Natural killer cell (primary cell): ENCODE results near the gene RBKS. TPM values are rescaled to one million over a fixed set of nuclear protein-coding genes. Genes with fewer than 3 reads are reported as not detected.

ENCODE experiments used
- ATAC-seq, 3 donors: fragments of 150-1000 bp in 2 of 3; fragments of 200-7000 bp in 1 of 3; cut with Tn5 transposase; 1 replicate in 1 of 3; 2 replicates in 2 of 3; pipeline ENCODE4 v1.10.0; 2021; ENCODE audit warnings: mild to moderate bottlenecking in 2 of 3, moderate library complexity in 2 of 3
- DNase-seq, 2 donors: peaks; one replicate each; pipeline versions ENCODE4 v3.0.0 to v3.0.0-alpha.2; 2013 to 2021; ENCODE audit warnings: mixed read lengths in 1 of 2
- H3K27ac ChIP-seq: one replicate; pipeline ENCODE4 v1.5.1; 2013; ENCODE audit warnings: mild to moderate bottlenecking, low read length
- H3K27me3 ChIP-seq: one replicate; pipeline ENCODE4 v1.6.1; 2013; ENCODE audit warnings: low read length; ENCODE audit not compliant: control insufficient read depth, insufficient read depth
- H3K36me3 ChIP-seq: one replicate; pipeline ENCODE4 v1.6.1; 2013; ENCODE audit warnings: low read length; ENCODE audit not compliant: control insufficient read depth, insufficient read depth
- H3K4me1 ChIP-seq: one replicate; pipeline ENCODE4 v1.6.1; 2013; ENCODE audit warnings: low read length; ENCODE audit not compliant: control insufficient read depth, insufficient read depth
- H3K4me3 ChIP-seq: one replicate; pipeline ENCODE4 v1.5.1; 2013; ENCODE audit warnings: low read length
- H3K9me3 ChIP-seq: one replicate; pipeline ENCODE4 v1.6.1; 2013; ENCODE audit warnings: low read length; ENCODE audit not compliant: control insufficient read depth, insufficient read depth
- H3K27ac Mint-ChIP-seq, 2 donors: one replicate each; pipeline ENCODE4 v1.8.0; 2022; ENCODE audit warnings: mild to moderate bottlenecking in 2 of 2, mixed read lengths in 2 of 2, moderate library complexity in 1 of 2
- H3K27me3 Mint-ChIP-seq, 2 donors: one replicate each; pipeline ENCODE4 v1.8.0; 2022; ENCODE audit warnings: low read depth in 2 of 2, mixed read lengths in 2 of 2
- H3K36me3 Mint-ChIP-seq: one replicate; pipeline ENCODE4 v1.8.0; 2022; ENCODE audit warnings: mixed read lengths
- H3K4me1 Mint-ChIP-seq, 2 donors: one replicate each; pipeline ENCODE4 v1.8.0; 2022; ENCODE audit warnings: mixed read lengths in 2 of 2
- H3K4me3 Mint-ChIP-seq: one replicate; pipeline ENCODE4 v1.8.0; 2022; ENCODE audit warnings: mild to moderate bottlenecking, moderate library complexity, mixed read lengths
- H3K9me3 Mint-ChIP-seq, 2 donors: one replicate each; pipeline ENCODE4 v1.8.0; 2022; ENCODE audit warnings: mixed read lengths in 2 of 2
- WGBS: methylation state at CpG from one replicate; pipeline ENCODE4 v1.1.7; 2013; ENCODE audit warnings: missing lambda C conversion rate; ENCODE audit not compliant: insufficient coverage; 5-methylcytosine and 5-hydroxymethylcytosine counted together
- intact Hi-C: fragments of 100-400 bp; cut with micrococcal nuclease; formaldehyde crosslinking; loops from one replicate; pipeline ENCODE4 v1.14.2; 2022
- total RNA-seq, 4 donors: library from RNA; stranded (reverse); fragments of 120-200 nt in 1 of 4; gene quantifications; one replicate each; pipeline versions ENCODE4 v1.2.3 to v1.2.4, GENCODE V29; 2013 to 2022
- TF ChIP-seq, protein P1 (sequence below): fragments of 200-600 bp; IDR thresholded peaks from one replicate; pipeline ENCODE4 v1.8.0; 2022; ENCODE audit warnings: antibody characterized with exemption

RBKS gene
- total RNA-seq, 3 donors from 2014 or later (not counting 1 experiment from before 2014, with no cell fraction given): 11.5 to 20.9 (median 12.8) TPM

DNA sequence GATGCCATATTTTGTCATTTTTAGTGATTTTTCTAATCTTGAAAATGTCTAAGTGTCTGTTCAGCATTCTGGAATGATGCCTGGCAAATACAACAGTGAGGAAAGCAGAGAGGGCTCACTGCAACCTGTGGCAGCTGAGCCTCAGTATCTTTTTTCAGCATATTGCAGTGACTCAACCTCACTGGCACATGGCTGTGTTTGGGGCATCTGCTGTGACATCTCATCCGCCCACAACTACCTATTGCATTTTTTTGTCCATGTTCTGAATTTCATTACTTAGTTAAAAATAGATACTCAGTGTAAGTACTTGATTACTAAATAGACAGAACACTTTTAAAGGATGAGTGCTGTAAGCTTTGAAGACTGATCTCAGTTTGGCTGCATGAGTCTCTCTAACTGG is 11.0 kb upstream of the RBKS start:
- Mint-ChIP-seq H3K27me3 (no peaks in the 10 kb centered on the region), H3K4me1 (peaks cover 24 to 27% of the 10 kb centered on the region in 2 donors), H3K4me3 (no peak overlapping the region), H3K36me3 (no peaks in the 10 kb centered on the region), H3K27ac (no peak overlapping the region), H3K9me3 (no peaks in the 10 kb centered on the region)
- WGBS: no CpG with 5 or more reads among the region's 1 CpG
- no peaks in the 10 kb centered on the region for H3K27me3 ChIP-seq
- DNase-seq (no peak), ATAC-seq (no peak)
- no peaks in the 10 kb centered on the region for H3K9me3 ChIP-seq
- H3K4me3 ChIP-seq: no peak overlapping the region
- no peaks in the 10 kb centered on the region for H3K4me1 ChIP-seq
- intact Hi-C loops: no loop called here
- no peak overlapping the region for H3K27ac ChIP-seq
- peaks cover 23% of the 10 kb centered on the region for H3K36me3 ChIP-seq
- TF ChIP-seq, protein P1, sequence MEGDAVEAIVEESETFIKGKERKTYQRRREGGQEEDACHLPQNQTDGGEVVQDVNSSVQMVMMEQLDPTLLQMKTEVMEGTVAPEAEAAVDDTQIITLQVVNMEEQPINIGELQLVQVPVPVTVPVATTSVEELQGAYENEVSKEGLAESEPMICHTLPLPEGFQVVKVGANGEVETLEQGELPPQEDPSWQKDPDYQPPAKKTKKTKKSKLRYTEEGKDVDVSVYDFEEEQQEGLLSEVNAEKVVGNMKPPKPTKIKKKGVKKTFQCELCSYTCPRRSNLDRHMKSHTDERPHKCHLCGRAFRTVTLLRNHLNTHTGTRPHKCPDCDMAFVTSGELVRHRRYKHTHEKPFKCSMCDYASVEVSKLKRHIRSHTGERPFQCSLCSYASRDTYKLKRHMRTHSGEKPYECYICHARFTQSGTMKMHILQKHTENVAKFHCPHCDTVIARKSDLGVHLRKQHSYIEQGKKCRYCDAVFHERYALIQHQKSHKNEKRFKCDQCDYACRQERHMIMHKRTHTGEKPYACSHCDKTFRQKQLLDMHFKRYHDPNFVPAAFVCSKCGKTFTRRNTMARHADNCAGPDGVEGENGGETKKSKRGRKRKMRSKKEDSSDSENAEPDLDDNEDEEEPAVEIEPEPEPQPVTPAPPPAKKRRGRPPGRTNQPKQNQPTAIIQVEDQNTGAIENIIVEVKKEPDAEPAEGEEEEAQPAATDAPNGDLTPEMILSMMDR: no peak

DNA sequence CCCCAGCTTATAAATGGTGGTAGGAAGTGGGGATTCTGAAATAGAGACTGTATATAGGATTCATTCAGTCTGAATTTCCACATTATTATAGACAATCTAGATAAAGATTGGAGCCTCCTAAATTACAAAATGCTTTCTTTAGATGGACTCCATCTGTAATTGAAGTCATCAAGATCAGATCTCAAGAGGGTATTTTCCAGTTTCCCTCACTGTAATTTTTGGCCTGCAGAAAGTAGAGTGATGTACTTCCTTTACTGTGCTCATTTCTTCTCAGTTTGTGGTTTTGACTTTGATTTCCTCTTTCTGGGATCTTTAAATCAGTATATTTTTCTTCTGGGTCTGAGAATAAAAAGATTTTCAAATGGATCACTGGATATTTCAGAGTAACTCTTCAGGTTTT is 7.5 kb upstream of the RBKS start:
- H3K4me1 Mint-ChIP-seq: peaks cover 19 to 21% of the 10 kb centered on the region in 2 donors
- peak overlapping the region; percentile 35 for H3K27ac ChIP-seq
- ATAC-seq (no peak), DNase-seq (peak in 1 of 2 donors; percentile 47)
- no peak overlapping the region for H3K4me3 ChIP-seq
- H3K9me3 ChIP-seq: no peaks in the 10 kb centered on the region
- no peaks in the 10 kb centered on the region for H3K9me3 Mint-ChIP-seq
- intact Hi-C loops: no loop called here
- H3K36me3 ChIP-seq: peaks cover 26% of the 10 kb centered on the region
- H3K27ac Mint-ChIP-seq: peak overlapping the region; percentile 2 to 72
- H3K27me3 Mint-ChIP-seq: no peaks in the 10 kb centered on the region
- TF ChIP-seq, protein P1: no peak
- H3K36me3 Mint-ChIP-seq: no peaks in the 10 kb centered on the region
- no peaks in the 10 kb centered on the region for H3K27me3 ChIP-seq
- H3K4me1 ChIP-seq: no peaks in the 10 kb centered on the region
- no peak overlapping the region for H3K4me3 Mint-ChIP-seq

DNA sequence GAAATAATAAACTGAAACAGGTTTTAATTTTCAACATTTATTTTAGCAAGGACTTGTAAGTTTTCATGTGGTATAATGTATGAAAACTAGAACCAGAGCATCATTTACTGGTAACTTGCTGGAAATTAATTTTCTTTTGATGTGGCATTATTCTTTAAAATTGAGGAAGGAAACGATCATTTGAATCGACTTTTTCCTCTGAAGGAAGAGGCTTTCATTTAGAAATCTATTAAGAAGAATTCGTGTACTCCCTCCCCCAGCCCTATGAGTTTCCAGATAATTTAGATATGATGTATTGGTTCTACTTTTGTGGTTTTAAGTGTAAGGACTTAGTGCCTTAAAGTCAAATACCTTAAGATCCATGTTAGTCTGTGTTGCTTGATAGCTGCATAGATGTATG is 2.8 kb upstream of the RBKS start:
- Histone ChIP-seq H3K4me1 (peaks cover 17% of the 10 kb centered on the region), H3K4me3 (no peak overlapping the region), H3K36me3 (peaks cover 16% of the 10 kb centered on the region), H3K27ac (no peak overlapping the region), H3K9me3 (no peaks in the 10 kb centered on the region), H3K27me3 (no peaks in the 10 kb centered on the region)
- no peak for ATAC-seq
- TF ChIP-seq, protein P1: no peak
- Mint-ChIP-seq H3K36me3 (peaks cover 6% of the 10 kb centered on the region), H3K27me3 (peaks cover 0 to 4% of the 10 kb centered on the region in 2 donors), H3K27ac (peak overlapping the region; percentile 100), H3K4me3 (no peak overlapping the region), H3K9me3 (no peaks in the 10 kb centered on the region), H3K4me1 (peaks cover 44 to 47% of the 10 kb centered on the region in 2 donors)
- no CpG with 5 or more reads among the region's 3 CpGs for WGBS
- intact Hi-C loops: loop anchor here (5.0 kb wide), 1 partner anchor 514 kb away; no protein-coding TSS in a partner anchor
- peak in 1 of 2 donors; percentile 38 for DNase-seq

DNA sequence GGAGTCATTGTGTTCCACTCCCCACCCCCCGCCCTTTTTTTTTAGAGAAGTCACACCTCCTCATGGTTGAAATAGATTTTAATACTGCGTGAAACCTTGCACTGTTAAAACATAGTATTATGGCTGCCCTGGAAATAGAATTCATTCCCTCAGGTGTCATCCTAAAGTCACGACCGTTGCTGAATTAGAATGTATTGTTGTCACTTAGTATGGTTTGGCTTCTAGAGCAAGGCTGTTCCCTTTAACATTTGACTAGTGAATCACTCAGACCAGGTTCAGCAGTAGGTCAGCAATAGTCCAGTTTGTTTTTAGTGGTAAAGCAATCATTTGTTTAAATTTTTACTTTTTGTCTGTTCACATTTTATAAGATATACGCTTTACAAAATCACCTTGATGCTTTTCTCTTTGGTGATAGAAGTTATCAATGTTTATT is 1.5 kb upstream of the RBKS start:
- 85% methylated on average over 3 of the region's 5 CpGs for WGBS
- no peaks in the 10 kb centered on the region for H3K9me3 Mint-ChIP-seq
- H3K4me3 Mint-ChIP-seq: peak overlapping the region; percentile 99
- intact Hi-C loops: loop anchor here (1.0 to 5.0 kb wide), 4 partner anchors 64 to 516 kb away; partner anchors contain the start of genes FOSL2 and MRPL33
- Histone ChIP-seq H3K4me3 (no peak overlapping the region), H3K36me3 (peaks cover 13% of the 10 kb centered on the region), H3K27me3 (no peaks in the 10 kb centered on the region), H3K27ac (peak overlapping the region; percentile 100), H3K9me3 (no peaks in the 10 kb centered on the region), H3K4me1 (peaks cover 17% of the 10 kb centered on the region)
- TF ChIP-seq, protein P1: no peak
- H3K27me3 Mint-ChIP-seq: peaks cover 0 to 4% of the 10 kb centered on the region in 2 donors
- DNase-seq: no peak
- peak overlapping the region; percentile 100 for H3K27ac Mint-ChIP-seq
- no peak for ATAC-seq
- peaks cover 6% of the 10 kb centered on the region for H3K36me3 Mint-ChIP-seq
- H3K4me1 Mint-ChIP-seq: peaks cover 36 to 41% of the 10 kb centered on the region in 2 donors
